GM10266 (cell line): ENCODE data around the gene FLT4.

Source experiments
- DNase-seq: peaks from one replicate; pipeline ENCODE4 v3.0.0; 2012; ENCODE audit errors: extremely low spot score
- CTCF ChIP-seq: IDR thresholded peaks from 2 replicates; pipeline ENCODE4 v1.5.1; 2012; ENCODE audit warnings: mild to moderate bottlenecking, low read depth; ENCODE audit not compliant: control insufficient read depth, insufficient read depth; ENCODE audit errors: missing control alignments

Gene FLT4

GRCh38 chr5:180649297-180650039 lies at the start of gene FLT4:
Gene FLT4 (minus strand): TSS chr5:180649600. CDS start chr5:180649545, 55 bp downstream.
- no peak for DNase-seq
- TF ChIP-seq CTCF, result no peak

GRCh38 chr5:180699042-180699441 lies 49.6 kb upstream of the FLT4 start:
- DNase-seq, result no peak
- TF ChIP-seq CTCF, result no peak

GRCh38 chr5:180696116-180696515 lies 46.7 kb upstream of the FLT4 start:
- DNase-seq, result no peak
- TF ChIP-seq CTCF, result no peak

GRCh38 chr5:180692429-180692828 lies 43.0 kb upstream of the FLT4 start:
- DNase-seq, result no peak
- no peak for TF ChIP-seq CTCF

- DNase-seq, result no peak
- TF ChIP-seq CTCF, result no peak
These were observed 41.6 kb upstream of the FLT4 start for GRCh38 chr5:180691046-180691445.

- no peak for TF ChIP-seq CTCF
- DNase-seq, result no peak
These were observed 41.2 kb upstream of the FLT4 start for GRCh38 chr5:180690562-180690961.

- no peak for DNase-seq
- no peak for TF ChIP-seq CTCF
These were observed 40.4 kb upstream of the FLT4 start for GRCh38 chr5:180689775-180690174.
